Lower leg skin (tissue), 4 donors: ENCODE measurements around the gene PRDM2. TPM values are rescaled to one million over a fixed set of nuclear protein-coding genes. Genes with fewer than 3 reads are reported as not detected.

Experiments used
- DNase-seq, 2 donors: peaks; one replicate each; pipeline ENCODE4 v3.0.0-alpha.2; 2019; ENCODE audit warnings: low spot score in 2 of 2
- H3K4me3 ChIP-seq: fragments of 200-600 bp; sonication (generic); 2 replicates; pipeline ENCODE4 v1.5.1; 2017; ENCODE audit warnings: mild to moderate bottlenecking, low read depth; ENCODE audit not compliant: poor library complexity, severe bottlenecking
- POLR2A ChIP-seq, 2 donors: fragments of 450-650 bp; IDR thresholded peaks; one replicate each; pipeline ENCODE4 v1.6.1; 2016 to 2017; ENCODE audit warnings: antibody characterized with exemption in 2 of 2, mild to moderate bottlenecking in 1 of 2, moderate library complexity in 1 of 2
- WGBS, 2 donors: methylation state at CpG; one replicate each; pipeline ENCODE4 v1.1.5; 2018; 5-methylcytosine and 5-hydroxymethylcytosine counted together
- intact Hi-C: fragments of 100-400 bp; cut with DNase I; formaldehyde crosslinking; loops from one replicate; pipeline ENCODE4 v1.15.0; 2023; ENCODE audit warnings: low total_unique reads
- total RNA-seq, 4 donors: library from RNA; depleted of rRNA; stranded (reverse); fragments of >200 nt; gene quantifications; one replicate each; pipeline ENCODE4 v1.1.0, GENCODE V29; 2016
- TF ChIP-seq, protein P1 (sequence below), 3 donors: fragments of 450-650 bp; IDR thresholded peaks; one replicate each; pipeline ENCODE4 v1.5.1; 2016; ENCODE audit warnings: antibody characterized with exemption in 3 of 3, mild to moderate bottlenecking in 3 of 3, moderate library complexity in 2 of 3

Gene PRDM2
- total RNA-seq, 4 donors from 2014 or later = 34.7 to 69.9 (median 41.8) TPM

- intact Hi-C loops = loop anchor here (10.0 kb wide), 1 partner anchor 160 kb away; no protein-coding TSS in a partner anchor
These were observed 35.5 kb upstream of the PRDM2 start for GRCh38 chr1:13664451-13664850.

DNA sequence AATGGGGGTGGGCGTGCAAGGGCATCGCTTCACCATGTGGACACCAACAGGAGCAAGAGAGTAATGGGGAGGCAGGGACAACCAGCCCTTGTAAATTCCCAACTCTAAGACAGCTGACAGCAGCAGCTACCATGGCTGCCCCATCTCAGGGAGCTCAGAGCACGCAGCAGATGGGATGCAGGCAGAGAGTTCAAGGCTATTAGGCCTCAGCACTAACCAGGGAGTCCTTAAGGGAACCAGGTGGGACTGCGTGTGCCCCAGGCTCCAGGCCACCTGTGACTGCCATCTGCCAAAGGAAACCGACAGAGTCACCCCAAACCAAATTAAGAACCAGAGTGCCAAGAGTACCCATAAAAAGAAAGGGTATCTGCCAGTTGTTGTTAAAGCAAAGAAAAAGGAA is 33.7 kb upstream of the PRDM2 start:
- intact Hi-C loops = loop anchor here (10.0 kb wide), 1 partner anchor 158 kb away; no protein-coding TSS in a partner anchor
- whole genome bisulfite sequencing, 2 donors = 74 to 80% methylated on average over 5 of the region's 5 CpGs
- H3K4me3 ChIP-seq = no peak overlapping the region
- no peak for DNase-seq
- no peak for TF ChIP-seq POLR2A (IDR thresholded peaks at IDR 0.05)
- TF ChIP-seq, protein P1, sequence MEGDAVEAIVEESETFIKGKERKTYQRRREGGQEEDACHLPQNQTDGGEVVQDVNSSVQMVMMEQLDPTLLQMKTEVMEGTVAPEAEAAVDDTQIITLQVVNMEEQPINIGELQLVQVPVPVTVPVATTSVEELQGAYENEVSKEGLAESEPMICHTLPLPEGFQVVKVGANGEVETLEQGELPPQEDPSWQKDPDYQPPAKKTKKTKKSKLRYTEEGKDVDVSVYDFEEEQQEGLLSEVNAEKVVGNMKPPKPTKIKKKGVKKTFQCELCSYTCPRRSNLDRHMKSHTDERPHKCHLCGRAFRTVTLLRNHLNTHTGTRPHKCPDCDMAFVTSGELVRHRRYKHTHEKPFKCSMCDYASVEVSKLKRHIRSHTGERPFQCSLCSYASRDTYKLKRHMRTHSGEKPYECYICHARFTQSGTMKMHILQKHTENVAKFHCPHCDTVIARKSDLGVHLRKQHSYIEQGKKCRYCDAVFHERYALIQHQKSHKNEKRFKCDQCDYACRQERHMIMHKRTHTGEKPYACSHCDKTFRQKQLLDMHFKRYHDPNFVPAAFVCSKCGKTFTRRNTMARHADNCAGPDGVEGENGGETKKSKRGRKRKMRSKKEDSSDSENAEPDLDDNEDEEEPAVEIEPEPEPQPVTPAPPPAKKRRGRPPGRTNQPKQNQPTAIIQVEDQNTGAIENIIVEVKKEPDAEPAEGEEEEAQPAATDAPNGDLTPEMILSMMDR (IDR thresholded peaks at IDR 0.05) = no peak

More at GRCh38 chr1:13664451-13664850, 35.5 kb upstream of the PRDM2 start:
- WGBS, 2 donors = 46 to 52% methylated on average over 1 of the region's 1 CpG
- DNase-seq = peak in 1 of 2 donors; percentile 75
- no peak overlapping the region for H3K4me3 ChIP-seq
- TF ChIP-seq, protein P1 (IDR thresholded peaks at IDR 0.05) = no peak
- no peak for TF ChIP-seq POLR2A (IDR thresholded peaks at IDR 0.05)

GRCh38 chr1:13667691-13668090 is 32.3 kb upstream of the PRDM2 start:
- H3K4me3 ChIP-seq = no peak overlapping the region
- DNase-seq = no peak
- TF ChIP-seq, protein P1 (IDR thresholded peaks at IDR 0.05) = no peak
- no peak for TF ChIP-seq POLR2A (IDR thresholded peaks at IDR 0.05)
- intact Hi-C loops = loop anchor here (10.0 kb wide), 1 partner anchor 157 kb away; no protein-coding TSS in a partner anchor
- WGBS, 2 donors = 76 to 77% methylated on average over 4 of the region's 4 CpGs

DNA sequence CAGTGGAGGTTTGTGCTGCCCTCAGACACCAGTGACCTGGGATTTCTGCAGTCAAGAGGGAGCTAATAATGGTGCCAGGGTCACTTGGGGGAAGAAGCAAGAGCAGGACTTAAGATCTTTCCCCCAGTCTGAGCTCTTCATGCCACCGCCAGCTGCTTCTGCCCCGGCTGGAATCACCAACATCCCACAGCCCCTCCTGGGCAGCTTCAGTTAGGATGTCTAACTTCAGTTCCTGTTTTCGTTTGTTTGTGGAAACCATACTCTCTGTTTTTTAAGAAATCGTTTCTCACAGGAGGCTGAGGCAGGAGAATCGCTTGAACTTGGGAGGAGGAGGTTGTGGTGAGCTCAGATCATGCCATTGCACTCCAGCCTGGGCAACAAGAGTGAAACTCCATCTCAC is 25.6 kb upstream of the PRDM2 start:
- intact Hi-C loops = loop anchor here (5.0 kb wide), 1 partner anchor 283 kb away; no protein-coding TSS in a partner anchor
- 56 to 60% methylated on average over 5 of the region's 5 CpGs for WGBS, 2 donors
- no peak for TF ChIP-seq POLR2A (IDR thresholded peaks at IDR 0.05)
- TF ChIP-seq, protein P1 (IDR thresholded peaks at IDR 0.05) = no peak
- no peak overlapping the region for H3K4me3 ChIP-seq
- DNase-seq = no peak

- DNase-seq = no peak
- TF ChIP-seq, protein P1 (IDR thresholded peaks at IDR 0.05) = no peak
- TF ChIP-seq POLR2A (IDR thresholded peaks at IDR 0.05) = no peak
- no peak overlapping the region for H3K4me3 ChIP-seq
- intact Hi-C loops = no loop called here
- 53 to 61% methylated on average over 3 of the region's 3 CpGs for WGBS, 2 donors
These were observed 24.8 kb upstream of the PRDM2 start for GRCh38 chr1:13675151-13675651.

GRCh38 chr1:13677896-13678295 is 22.1 kb upstream of the PRDM2 start:
- DNase-seq = no peak
- no peak overlapping the region for H3K4me3 ChIP-seq
- intact Hi-C loops = no loop called here
- WGBS, 2 donors = 73 to 80% methylated on average over 1 of the region's 1 CpG
- TF ChIP-seq, protein P1 (IDR thresholded peaks at IDR 0.05) = no peak
- no peak for TF ChIP-seq POLR2A (IDR thresholded peaks at IDR 0.05)
